Hepatocyte (in vitro differentiated cells): ENCODE measurements around the gene DPYD. TPM values are rescaled to one million over a fixed set of nuclear protein-coding genes. Genes with fewer than 3 reads are reported as not detected.

Source experiments
- DNase-seq: peaks from one replicate; pipeline ENCODE4 v3.0.0-alpha.2; 2016; ENCODE audit warnings: low spot score
- H2AFZ ChIP-seq: fragments of 200-600 bp; sonication (generic); 2 replicates; pipeline ENCODE4 v1.6.0; 2016; ENCODE audit warnings: antibody characterized with exemption, mild to moderate bottlenecking
- H3K27ac ChIP-seq: fragments of 200-600 bp; sonication (generic); 2 replicates; pipeline ENCODE4 v1.5.1; 2016; ENCODE audit warnings: mild to moderate bottlenecking
- H3K27me3 ChIP-seq: fragments of 200-600 bp; sonication (generic); 2 replicates; pipeline ENCODE4 v1.6.1; 2016
- H3K36me3 ChIP-seq: fragments of 200-600 bp; sonication (generic); replicated peaks from 2 replicates; pipeline ENCODE4 v1.5.1; 2016; ENCODE audit warnings: low read depth; ENCODE audit not compliant: insufficient read depth
- H3K4me1 ChIP-seq: fragments of 200-600 bp; sonication (generic); 2 replicates; pipeline ENCODE4 v1.5.1; 2016; ENCODE audit warnings: mild to moderate bottlenecking, moderate library complexity; ENCODE audit not compliant: insufficient read depth
- H3K4me2 ChIP-seq: fragments of 200-600 bp; sonication (generic); 2 replicates; pipeline ENCODE4 v1.6.0; 2016
- H3K4me3 ChIP-seq: fragments of 200-600 bp; sonication (generic); 2 replicates; pipeline ENCODE4 v1.5.1; 2016; ENCODE audit warnings: mild to moderate bottlenecking
- H3K79me2 ChIP-seq: fragments of 200-600 bp; sonication (generic); 2 replicates; pipeline ENCODE4 v1.6.0; 2017; ENCODE audit warnings: mild to moderate bottlenecking
- H3K9me2 ChIP-seq: fragments of 200-600 bp; sonication (generic); replicated peaks from 2 replicates; pipeline ENCODE4 v1.6.0; 2017; ENCODE audit warnings: mild to moderate bottlenecking; ENCODE audit not compliant: insufficient read depth
- H3K9me3 ChIP-seq: fragments of 200-600 bp; sonication (generic); 2 replicates; pipeline ENCODE4 v1.5.1; 2016; ENCODE audit warnings: low read depth, mild to moderate bottlenecking
- H4K20me1 ChIP-seq: fragments of 200-600 bp; sonication (generic); 2 replicates; pipeline ENCODE4 v1.6.0; 2016; ENCODE audit warnings: mild to moderate bottlenecking; ENCODE audit not compliant: insufficient read depth, poor library complexity, severe bottlenecking
- CTCF ChIP-seq: fragments of 200-600 bp; sonication (generic); IDR thresholded peaks from 2 replicates; pipeline ENCODE4 v1.5.1; 2016; ENCODE audit warnings: antibody characterized with exemption, mild to moderate bottlenecking; ENCODE audit not compliant: poor library complexity
- EZH2 ChIP-seq: fragments of 200-600 bp; sonication (generic); IDR thresholded peaks from 2 replicates; pipeline ENCODE4 v1.6.1; 2016; ENCODE audit warnings: antibody characterized with exemption, mild to moderate bottlenecking, borderline replicate concordance
- EZH2phosphoT487 ChIP-seq: fragments of 200-600 bp; sonication (generic); IDR thresholded peaks from one replicate; pipeline ENCODE4 v1.6.1; 2018; ENCODE audit warnings: antibody characterized with exemption, mild to moderate bottlenecking, low read depth, moderate library complexity; ENCODE audit not compliant: unreplicated experiment, severe bottlenecking
- WGBS: methylation state at CpG from one replicate; pipeline ENCODE4 v1.1.6; 2016; ENCODE audit warnings: low lambda C conversion rate; ENCODE audit errors: missing lambda C conversion rate; 5-methylcytosine and 5-hydroxymethylcytosine counted together
- polyA plus RNA-seq: library from polyadenylated mRNA; unstranded; fragments of >200 nt; fragmentation: Nextera tagmentation; extraction: Ambion mirVana; gene quantifications from 2 replicates; pipeline ENCODE4 v1.2.1, GENCODE V29; 2016
- total RNA-seq: library from RNA; depleted of rRNA; stranded (reverse); fragments of >200 nt; gene quantifications from 2 replicates; pipeline ENCODE4 v1.2.3, GENCODE V29; 2014

DPYD gene
- total and polyA plus RNA-seq, 2 experiments from 2014 or later: 7.5 to 21.8 TPM

GRCh38 chr1:97577613-97578012 is 343.2 kb downstream of the DPYD start:
- H3K79me2 ChIP-seq: no peaks in the 10 kb centered on the region
- no peak overlapping the region for H3K4me3 ChIP-seq
- H3K27ac ChIP-seq: no peak overlapping the region
- no peaks in the 10 kb centered on the region for H3K9me3 ChIP-seq
- H3K27me3 ChIP-seq: no peaks in the 10 kb centered on the region
- H3K9me2 ChIP-seq: no peaks in the 10 kb centered on the region
- no peak for DNase-seq
- H3K4me1 ChIP-seq: no peaks in the 10 kb centered on the region
- H3K36me3 ChIP-seq: no peaks in the 10 kb centered on the region
- H3K4me2 ChIP-seq: no peak overlapping the region
- no peak for TF ChIP-seq CTCF
- TF ChIP-seq EZH2phosphoT487: no peak
- no peak for TF ChIP-seq EZH2
- 95% methylated on average over 4 of the region's 4 CpGs for WGBS
- no peak overlapping the region for H2AFZ ChIP-seq
- H4K20me1 ChIP-seq: no peaks in the 10 kb centered on the region

- WGBS: 95% methylated on average over 3 of the region's 3 CpGs
- H4K20me1 ChIP-seq: no peaks in the 10 kb centered on the region
- no peak overlapping the region for H3K4me3 ChIP-seq
- DNase-seq: no peak
- H3K27ac ChIP-seq: no peak overlapping the region
- H3K4me2 ChIP-seq: no peak overlapping the region
- no peaks in the 10 kb centered on the region for H3K27me3 ChIP-seq
- H2AFZ ChIP-seq: no peak overlapping the region
- H3K36me3 ChIP-seq: no peaks in the 10 kb centered on the region
- no peaks in the 10 kb centered on the region for H3K9me3 ChIP-seq
- H3K4me1 ChIP-seq: no peaks in the 10 kb centered on the region
- no peaks in the 10 kb centered on the region for H3K9me2 ChIP-seq
- TF ChIP-seq EZH2phosphoT487: no peak
- TF ChIP-seq EZH2: no peak
- no peak for TF ChIP-seq CTCF
- no peaks in the 10 kb centered on the region for H3K79me2 ChIP-seq
These were observed 347.3 kb downstream of the DPYD start for GRCh38 chr1:97573553-97573952.

- no peaks in the 10 kb centered on the region for H3K4me1 ChIP-seq
- no peaks in the 10 kb centered on the region for H3K36me3 ChIP-seq
- TF ChIP-seq CTCF (no peak), EZH2 (no peak), EZH2phosphoT487 (no peak)
- no peaks in the 10 kb centered on the region for H4K20me1 ChIP-seq
- no peaks in the 10 kb centered on the region for H3K9me3 ChIP-seq
- no peak overlapping the region for H2AFZ ChIP-seq
- no peak overlapping the region for H3K4me3 ChIP-seq
- no peaks in the 10 kb centered on the region for H3K9me2 ChIP-seq
- 70% methylated on average over 1 of the region's 1 CpG for WGBS
- no peaks in the 10 kb centered on the region for H3K27me3 ChIP-seq
- no peak overlapping the region for H3K27ac ChIP-seq
- no peaks in the 10 kb centered on the region for H3K79me2 ChIP-seq
- DNase-seq: no peak
- H3K4me2 ChIP-seq: no peak overlapping the region
These were observed 348.3 kb downstream of the DPYD start for GRCh38 chr1:97572561-97572960.

- Histone ChIP-seq H3K9me2 (no peaks in the 10 kb centered on the region), H3K4me2 (no peak overlapping the region), H3K9me3 (no peaks in the 10 kb centered on the region), H3K27me3 (no peaks in the 10 kb centered on the region), H3K79me2 (no peaks in the 10 kb centered on the region), H2AFZ (no peak overlapping the region), H4K20me1 (no peaks in the 10 kb centered on the region), H3K27ac (no peak overlapping the region), H3K36me3 (no peaks in the 10 kb centered on the region), H3K4me1 (no peaks in the 10 kb centered on the region), H3K4me3 (no peak overlapping the region)
- TF ChIP-seq EZH2 (no peak), EZH2phosphoT487 (no peak), CTCF (no peak)
- no peak for DNase-seq
- 81% methylated on average over 1 of the region's 1 CpG for WGBS
These were observed 349.1 kb downstream of the DPYD start for GRCh38 chr1:97571760-97572159.
